HepG2 (cell line): ENCODE data around the gene ENC1. TPM values are rescaled to one million over a fixed set of nuclear protein-coding genes. Genes with fewer than 3 reads are reported as not detected.

Experiments used
- ATAC-seq: fragments of 200-7000 bp; cut with Tn5 transposase; 3 replicates; pipeline ENCODE4 v1.9.1; 2020; ENCODE audit warnings: mild to moderate bottlenecking, moderate library complexity
- BruUV-seq: library from RNA; stranded (reverse); fragments of 400-500 nt; replicated peaks from 2 replicates; lab custom pipeline; 2021; lab: Mats Ljungman, UMichigan
- CTCF ChIA-PET: fragments of 300-600 bp; formaldehyde crosslinking; extraction: SDS; loops from one replicate; lab custom pipeline; 2021; ENCODE audit warnings: low total read pairs, inconsistent platforms, low intra/inter-chr PET ratio; lab: Yijun Ruan, JAX
- POLR2A ChIA-PET: fragments of 350-600 bp; sonication (Branson Sonifier 250); formaldehyde crosslinking; loops from one replicate; lab custom pipeline; 2020; ENCODE audit warnings: antibody characterized with exemption, inconsistent platforms; lab: Yijun Ruan, JAX
- DNase-seq: peaks from one replicate; pipeline ENCODE4 v3.0.0-alpha.2; 2015; ENCODE audit warnings: low spot score
- FAIRE-seq: peaks from 3 replicates; lab custom pipeline; 2011; peaks lifted over from hg19 to GRCh38; lab: Jason Lieb, UNC
- H2AFZ ChIP-seq: one replicate; pipeline ENCODE4 v1.6.1; 2011; ENCODE audit warnings: low read length, inconsistent platforms
- H3K27ac ChIP-seq: fragments of 300-600 bp; 3 replicates; pipeline ENCODE4 v1.8.0; 2011; ENCODE audit warnings: mixed run types, mild to moderate bottlenecking, mixed read lengths, low read length, inconsistent platforms; ENCODE audit not compliant: insufficient read depth; ENCODE audit errors: extremely low read length
- H3K27me3 ChIP-seq, 2 experiments: fragments of 200-600 bp in 1 of 2; 2 replicates in 1 of 2; 3 replicates in 1 of 2; pipeline versions ENCODE4 v1.6.0 to v1.8.0; 2011; ENCODE audit warnings: low read length in 2 of 2, mild to moderate bottlenecking in 2 of 2, moderate library complexity in 2 of 2, inconsistent platforms in 1 of 2; ENCODE audit not compliant: insufficient read depth in 2 of 2, control insufficient read depth in 1 of 2
- H3K36me3 ChIP-seq, 2 experiments: fragments of 200-600 bp in 1 of 2; replicated peaks in 1 of 2; 2 replicates in 1 of 2; 3 replicates in 1 of 2; pipeline versions ENCODE4 v1.5.1 to v1.8.0; 2011; ENCODE audit warnings: low read length in 2 of 2, inconsistent platforms in 1 of 2; ENCODE audit not compliant: insufficient read depth in 2 of 2, control insufficient read depth in 1 of 2
- H3K4me1 ChIP-seq: 2 replicates; pipeline ENCODE4 v1.5.1; 2012; ENCODE audit warnings: low read length, inconsistent platforms; ENCODE audit not compliant: insufficient read depth
- H3K4me2 ChIP-seq: 2 replicates; pipeline ENCODE4 v1.6.0; 2011; ENCODE audit warnings: low read depth, low read length, inconsistent platforms
- H3K4me3 ChIP-seq, 3 experiments: fragments of 200-600 bp in 1 of 3; sonication (generic), shearing (Covaris generic) in 1 of 3; replicated peaks in 1 of 3; 2 replicates each; pipeline ENCODE4 v1.5.1; 2011 to 2016; ENCODE audit warnings: low read length in 3 of 3, inconsistent platforms in 2 of 3, low read depth in 2 of 3, mild to moderate bottlenecking in 2 of 3, control low read depth in 1 of 3, mixed read lengths in 1 of 3; ENCODE audit not compliant: insufficient read depth in 1 of 3
- H3K79me2 ChIP-seq: one replicate; pipeline ENCODE4 v1.6.1; 2011; ENCODE audit warnings: low read length, inconsistent platforms; ENCODE audit not compliant: insufficient read depth
- H3K9ac ChIP-seq: 2 replicates; pipeline ENCODE4 v1.6.0; 2011; ENCODE audit warnings: mild to moderate bottlenecking, low read depth, low read length, inconsistent platforms; ENCODE audit not compliant: insufficient read depth
- H3K9me3 ChIP-seq: 2 replicates; pipeline ENCODE4 v1.5.1; 2012; ENCODE audit warnings: mild to moderate bottlenecking, low read length
- H4K20me1 ChIP-seq: 2 replicates; pipeline ENCODE4 v1.6.0; 2011; ENCODE audit warnings: inconsistent platforms, mild to moderate bottlenecking, low read length, moderate library complexity; ENCODE audit not compliant: insufficient read depth
- ERF ChIP-seq: IDR thresholded peaks from 2 replicates; pipeline ENCODE4 v1.6.1; 2018; ENCODE audit warnings: missing biosample characterization, missing genetic modification reagents
- EZH2 ChIP-seq: conservative IDR thresholded peaks from 2 replicates; pipeline ENCODE4 v1.6.1; 2012; ENCODE audit warnings: mild to moderate bottlenecking, low read depth, low read length, moderate library complexity
- GATA4 ChIP-seq: sonication (generic); IDR thresholded peaks from 2 replicates; pipeline ENCODE4 v1.6.1; 2016; ENCODE audit warnings: antibody characterized with exemption, low read depth, borderline replicate concordance
- GMEB2 ChIP-seq: IDR thresholded peaks from 2 replicates; pipeline ENCODE4 v1.6.1; 2016; ENCODE audit warnings: missing biosample characterization, missing genetic modification reagents, low read depth
- HMGXB3 ChIP-seq: sonication (generic); formaldehyde crosslinking; IDR thresholded peaks from 2 replicates; pipeline ENCODE4 v1.4.0; 2020; ENCODE audit warnings: missing genetic modification reagents, borderline replicate concordance
- HNRNPLL ChIP-seq: fragments of 200-400 bp; formaldehyde crosslinking; IDR thresholded peaks from 2 replicates; pipeline ENCODE4 v1.6.1; 2017; ENCODE audit warnings: mild to moderate bottlenecking, low read depth, low read length; ENCODE audit not compliant: poor library complexity, severe bottlenecking
- MED1 ChIP-seq: sonication (generic); formaldehyde crosslinking; IDR thresholded peaks from 2 replicates; pipeline ENCODE4 v1.4.0; 2020; ENCODE audit warnings: missing genetic modification reagents
- NFE2 ChIP-seq: sonication (generic); formaldehyde crosslinking; IDR thresholded peaks from 2 replicates; pipeline ENCODE4 v1.4.0; 2020; ENCODE audit warnings: missing genetic modification reagents
- NFKB2 ChIP-seq: sonication (generic); formaldehyde crosslinking; IDR thresholded peaks from 2 replicates; pipeline ENCODE4 v1.4.0; 2020; ENCODE audit warnings: missing genetic modification reagents, borderline replicate concordance
- ZFX ChIP-seq: sonication (generic); formaldehyde crosslinking; IDR thresholded peaks from 2 replicates; pipeline ENCODE4 v1.4.0; 2020; ENCODE audit warnings: mild to moderate bottlenecking, low read depth, missing genetic modification reagents, moderate library complexity
- ZNF263 ChIP-seq: sonication (generic); formaldehyde crosslinking; IDR thresholded peaks from 2 replicates; pipeline ENCODE4 v1.4.0; 2020; ENCODE audit warnings: missing genetic modification reagents
- ZNF274 ChIP-seq: sonication (generic); formaldehyde crosslinking; IDR thresholded peaks from 2 replicates; pipeline ENCODE4 v1.5.1; 2020; ENCODE audit warnings: mild to moderate bottlenecking, missing genetic modification reagents
- ZNF468 ChIP-seq: sonication (generic); formaldehyde crosslinking; IDR thresholded peaks from 2 replicates; pipeline ENCODE4 v1.8.0; 2022; ENCODE audit warnings: mild to moderate bottlenecking, moderate library complexity, missing genetic modification reagents
- ZSCAN20 ChIP-seq: sonication (generic); formaldehyde crosslinking; IDR thresholded peaks from 2 replicates; pipeline ENCODE4 v1.4.0; 2020; ENCODE audit warnings: missing genetic modification reagents, mild to moderate bottlenecking, borderline replicate concordance
- WGBS: methylation state at CpG from one replicate; pipeline ENCODE4 v1.1.6; 2017; ENCODE audit warnings: low lambda C conversion rate; 5-methylcytosine and 5-hydroxymethylcytosine counted together
- in situ Hi-C: cut with HindIII; loops from 2 replicates; pipeline ENCODE4 v1.10.0; 2017; ENCODE audit warnings: low pct_unique_long_range_greater_than_20kb; ENCODE audit not compliant: extremely low pct_ligation_motif_present
- intact Hi-C: fragments of 100-400 bp; cut with micrococcal nuclease; formaldehyde crosslinking; loops from one replicate; pipeline ENCODE4 v1.10.0; 2022; ENCODE audit not compliant: unreplicated experiment
- polyA plus RNA-seq, 8 experiments: library from polyadenylated mRNA; depleted of rRNA in 3 of 8; stranded (reverse) in 7 of 8; unstranded in 1 of 8; fragments of >200 nt; fragmentation: Illumina TruSeq in 4 of 8; extraction: Trizol in 4 of 8; gene quantifications; 2 replicates each; pipeline versions ENCODE4 v1.2.1 to v1.2.3, GENCODE V29; 2011 to 2016; ENCODE audit warnings: low read depth in 4 of 8, missing spikeins in 1 of 8, mixed read lengths in 1 of 8; ENCODE audit not compliant: insufficient read depth in 1 of 8
- total RNA-seq, 5 experiments: library from RNA; depleted of rRNA; stranded (reverse); fragments of >200 nt; fragmentation: Illumina TruSeq; extraction: Trizol; gene quantifications; 2 replicates each; pipeline ENCODE4 v1.2.3, GENCODE V29; 2016; ENCODE audit warnings: low read depth in 1 of 5

Gene ENC1
- total and polyA plus RNA-seq, 2 of the 13 experiments (the other 11 are each of a cell fraction or from before 2014, with no cell fraction given), result 63.8 to 64.4 TPM

- TF ChIP-seq NFKB2 (CRISPR knock-in tag) (no peak), HMGXB3 (CRISPR knock-in tag) (no peak), ZNF274 (CRISPR knock-in tag) (no peak), MED1 (no peak), ZSCAN20 (no peak), EZH2 (no peak), ZNF468 (no peak), NFE2 (CRISPR knock-in tag) (no peak), GMEB2 (CRISPR knock-in tag) (no peak), GATA4 (no peak), HNRNPLL (no peak), ZFX (CRISPR knock-in tag) (no peak), ERF (CRISPR knock-in tag) (no peak), ZNF263 (CRISPR knock-in tag) (no peak)
- Histone ChIP-seq H3K27ac (no peak overlapping the region), H3K9ac (no peak overlapping the region), H3K4me3 (no peak overlapping the region), H3K9me3 (no peaks in the 10 kb centered on the region), H4K20me1 (no peaks in the 10 kb centered on the region), H3K4me2 (no peak overlapping the region), H3K27me3 (no peaks in the 10 kb centered on the region), H3K36me3 (no peaks in the 10 kb centered on the region), H3K79me2 (no peaks in the 10 kb centered on the region), H2AFZ (no peak overlapping the region), H3K4me1 (peaks cover 84% of the 10 kb centered on the region)
- no TSS peak for BruUV-seq
- POLR2A ChIA-PET, result no interaction called here
- no peak for DNase-seq
- in situ Hi-C loops (no loop called here), intact Hi-C loops (loop anchor here (5.0 to 10.0 kb wide), 2 partner anchors 39 to 53 kb away; no protein-coding TSS in a partner anchor)
- 96% methylated on average over 2 of the region's 2 CpGs for WGBS
- CTCF ChIA-PET, result no interaction called here
- no peak for ATAC-seq
- no peak for FAIRE-seq
Measured at GRCh38 chr5:74587890-74588289, 52.6 kb downstream of the ENC1 start.
